ENCODE results near the gene DNAJB13.

DNA sequence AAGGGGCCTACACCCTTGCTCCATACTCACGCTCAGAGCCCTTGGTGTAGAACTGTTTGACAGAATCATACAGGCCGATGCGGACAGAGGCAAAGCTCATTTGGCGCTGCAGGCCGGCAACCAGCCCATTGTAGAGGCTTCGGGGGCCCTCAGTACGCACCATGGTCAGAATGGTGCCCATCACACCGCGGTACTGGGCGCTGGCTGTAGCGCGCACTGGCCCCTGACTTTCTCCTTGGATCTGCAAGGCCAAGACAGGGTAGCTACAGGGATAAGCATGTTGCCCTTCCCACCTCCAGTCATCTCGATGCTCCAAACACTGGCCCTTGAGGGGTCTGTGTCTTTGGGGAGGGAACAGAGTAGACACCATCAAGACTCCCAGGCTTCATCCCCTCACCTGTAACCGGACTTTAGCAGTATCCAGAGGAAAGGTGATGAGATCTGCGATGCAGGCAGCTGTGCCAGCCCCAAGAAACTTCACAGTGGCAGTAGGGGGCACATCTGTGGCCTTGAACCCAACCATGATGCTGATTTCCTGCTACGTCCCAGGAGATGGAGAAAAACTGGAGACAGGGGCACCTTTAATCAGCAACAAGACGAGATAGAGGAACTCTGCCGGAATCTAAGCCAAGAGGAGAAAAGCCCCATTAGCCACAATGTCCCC is 27.2 kb downstream of the DNAJB13 start:
- TF ChIP-seq, protein P1, sequence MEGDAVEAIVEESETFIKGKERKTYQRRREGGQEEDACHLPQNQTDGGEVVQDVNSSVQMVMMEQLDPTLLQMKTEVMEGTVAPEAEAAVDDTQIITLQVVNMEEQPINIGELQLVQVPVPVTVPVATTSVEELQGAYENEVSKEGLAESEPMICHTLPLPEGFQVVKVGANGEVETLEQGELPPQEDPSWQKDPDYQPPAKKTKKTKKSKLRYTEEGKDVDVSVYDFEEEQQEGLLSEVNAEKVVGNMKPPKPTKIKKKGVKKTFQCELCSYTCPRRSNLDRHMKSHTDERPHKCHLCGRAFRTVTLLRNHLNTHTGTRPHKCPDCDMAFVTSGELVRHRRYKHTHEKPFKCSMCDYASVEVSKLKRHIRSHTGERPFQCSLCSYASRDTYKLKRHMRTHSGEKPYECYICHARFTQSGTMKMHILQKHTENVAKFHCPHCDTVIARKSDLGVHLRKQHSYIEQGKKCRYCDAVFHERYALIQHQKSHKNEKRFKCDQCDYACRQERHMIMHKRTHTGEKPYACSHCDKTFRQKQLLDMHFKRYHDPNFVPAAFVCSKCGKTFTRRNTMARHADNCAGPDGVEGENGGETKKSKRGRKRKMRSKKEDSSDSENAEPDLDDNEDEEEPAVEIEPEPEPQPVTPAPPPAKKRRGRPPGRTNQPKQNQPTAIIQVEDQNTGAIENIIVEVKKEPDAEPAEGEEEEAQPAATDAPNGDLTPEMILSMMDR (IDR thresholded peaks at IDR 0.05) = no peak
- no peak for TF ChIP-seq EZH2 (IDR thresholded peaks at IDR 0.05; ENCODE audit: borderline replicate concordance, insufficient read depth, low read depth, low read length, poor library complexity, severe bottlenecking)
